CD4-positive, alpha-beta T cell (primary cell): ENCODE data around the gene ESR1. TPM values are rescaled to one million over a fixed set of nuclear protein-coding genes. Genes with fewer than 3 reads are reported as not detected.
A peak's percentile ranks its signal among the peaks of the same experiment; 100 is the strongest.

Experiments used
- ATAC-seq: fragments of 200-7000 bp; cut with Tn5 transposase; one replicate; pipeline ENCODE4 v1.10.0; 2022; ENCODE audit warnings: mild to moderate bottlenecking; ENCODE audit not compliant: poor library complexity
- CTCF ChIA-PET: fragments of 350-600 bp; sonication (Branson Sonifier 250); formaldehyde crosslinking; loops from one replicate; lab custom pipeline; 2021; ENCODE audit warnings: antibody characterized with exemption, inconsistent platforms; lab: Charles Lee
- POLR2A ChIA-PET: fragments of 350-600 bp; sonication (Branson Sonifier 250); formaldehyde crosslinking; loops from one replicate; lab custom pipeline; 2021; ENCODE audit warnings: antibody characterized with exemption, inconsistent platforms; lab: Charles Lee
- DNase-seq, 14 experiments: peaks; one replicate each; pipeline ENCODE4 v3.0.0-alpha.2; 2013 to 2020; ENCODE audit warnings: mixed read lengths in 2 of 14
- H3K27ac ChIP-seq, 2 donors: one replicate each; pipeline versions ENCODE4 v1.5.1 to v1.7.0; 2013; ENCODE audit warnings: low read length in 2 of 2, low read depth in 1 of 2, mild to moderate bottlenecking in 1 of 2
- H3K27me3 ChIP-seq, 2 experiments: 1 replicate in 1 of 2; 2 replicates in 1 of 2; pipeline versions ENCODE4 v1.6.1 to v1.7.0; 2013; ENCODE audit warnings: low read length in 2 of 2, control low read depth in 1 of 2, mild to moderate bottlenecking in 1 of 2, moderate library complexity in 1 of 2; ENCODE audit not compliant: insufficient read depth in 2 of 2, control insufficient read depth in 1 of 2
- H3K36me3 ChIP-seq: one replicate; pipeline ENCODE4 v1.6.1; 2013; ENCODE audit warnings: low read length, control low read depth; ENCODE audit not compliant: insufficient read depth
- H3K4me1 ChIP-seq: one replicate; pipeline ENCODE4 v1.6.1; 2013; ENCODE audit warnings: low read length, control low read depth; ENCODE audit not compliant: insufficient read depth
- H3K4me3 ChIP-seq: one replicate; pipeline ENCODE4 v1.5.1; 2013; ENCODE audit warnings: mild to moderate bottlenecking, low read length, moderate library complexity
- H3K9me3 ChIP-seq, 2 experiments: 1 replicate in 1 of 2; 2 replicates in 1 of 2; pipeline versions ENCODE4 v1.6.1 to v1.7.0; 2013; ENCODE audit warnings: low read length in 2 of 2, mild to moderate bottlenecking in 2 of 2, control low read depth in 1 of 2, moderate library complexity in 1 of 2; ENCODE audit not compliant: control insufficient read depth in 1 of 2, insufficient read depth in 1 of 2
- H3K27ac Mint-ChIP-seq: one replicate; pipeline ENCODE4 v1.8.0; 2020; ENCODE audit warnings: mixed read lengths
- H3K27me3 Mint-ChIP-seq: one replicate; pipeline ENCODE4 v1.8.0; 2021; ENCODE audit warnings: mixed read lengths
- H3K36me3 Mint-ChIP-seq: one replicate; pipeline ENCODE4 v1.8.0; 2021; ENCODE audit warnings: low read depth, mixed read lengths
- H3K4me1 Mint-ChIP-seq: one replicate; pipeline ENCODE4 v1.8.0; 2021; ENCODE audit warnings: low read depth, mixed read lengths
- H3K4me3 Mint-ChIP-seq: one replicate; pipeline ENCODE4 v1.8.0; 2020; ENCODE audit warnings: mild to moderate bottlenecking, mixed read lengths
- H3K9me3 Mint-ChIP-seq: one replicate; pipeline ENCODE4 v1.8.0; 2020; ENCODE audit warnings: mixed read lengths
- CTCF ChIP-seq: fragments of 200-600 bp; IDR thresholded peaks from one replicate; pipeline ENCODE4 v1.8.0; 2022; ENCODE audit warnings: antibody characterized with exemption, mild to moderate bottlenecking
- intact Hi-C, 2 experiments: fragments of 100-400 bp; cut with DNase I in 1 of 2; cut with micrococcal nuclease in 1 of 2; formaldehyde crosslinking; loops; one replicate each; pipeline versions ENCODE4 v1.15.1 to v1.9.0; 2023 to 2025; cut with DNase I, micrococcal nuclease
- total RNA-seq, 174 experiments: library from RNA in 2 of 174; stranded (reverse) in 2 of 174; gene quantifications; one replicate each; pipeline ENCODE4 v1.2.3 and lab custom pipeline; 2021 to 2026

ESR1 gene
- total RNA-seq, 2 experiments from 2014 or later: 2.6 to 2.8 TPM

GRCh38 chr6:151958332-151958731 lies 150.8 kb downstream of the ESR1 start:
- Histone ChIP-seq H3K4me3 (no peak overlapping the region), H3K27me3 (no peaks in the 10 kb centered on the region), H3K4me1 (peaks cover 3% of the 10 kb centered on the region), H3K27ac (no peak overlapping the region), H3K9me3 (no peaks in the 10 kb centered on the region), H3K36me3 (no peaks in the 10 kb centered on the region)
- H3K9me3 Mint-ChIP-seq: no peaks in the 10 kb centered on the region
- DNase-seq: peak in 2 of 14 experiments; percentile 10 to 11
- intact Hi-C loops: no loop called here
- ATAC-seq: no peak
- no peak for TF ChIP-seq CTCF
- no peak overlapping the region for H3K27ac Mint-ChIP-seq
- POLR2A ChIA-PET: no interaction called here
- no peaks in the 10 kb centered on the region for H3K27me3 Mint-ChIP-seq
- no peak overlapping the region for H3K4me3 Mint-ChIP-seq
- CTCF ChIA-PET: interaction anchor here (0.8 kb wide), 1 partner anchor 19 kb away, joined by 3 read pairs; no protein-coding TSS in a partner anchor
- H3K36me3 Mint-ChIP-seq: no peaks in the 10 kb centered on the region
- H3K4me1 Mint-ChIP-seq: peaks cover 12% of the 10 kb centered on the region

GRCh38 chr6:151959086-151959485 lies 151.6 kb downstream of the ESR1 start:
- intact Hi-C loops: no loop called here
- no peaks in the 10 kb centered on the region for H3K36me3 ChIP-seq
- H3K27ac Mint-ChIP-seq: no peak overlapping the region
- no peaks in the 10 kb centered on the region for H3K27me3 ChIP-seq
- ATAC-seq (no peak), DNase-seq (no peak)
- TF ChIP-seq CTCF: no peak
- ChIA-PET CTCF (no interaction called here), POLR2A (no interaction called here)
- peaks cover 3% of the 10 kb centered on the region for H3K4me1 ChIP-seq
- no peaks in the 10 kb centered on the region for H3K27me3 Mint-ChIP-seq
- H3K9me3 Mint-ChIP-seq: no peaks in the 10 kb centered on the region
- H3K27ac ChIP-seq: no peak overlapping the region
- H3K9me3 ChIP-seq: no peaks in the 10 kb centered on the region
- peaks cover 12% of the 10 kb centered on the region for H3K4me1 Mint-ChIP-seq
- no peak overlapping the region for H3K4me3 ChIP-seq
- no peak overlapping the region for H3K4me3 Mint-ChIP-seq
- no peaks in the 10 kb centered on the region for H3K36me3 Mint-ChIP-seq

- Histone ChIP-seq H3K36me3 (no peaks in the 10 kb centered on the region), H3K4me3 (no peak overlapping the region), H3K4me1 (peaks cover 3% of the 10 kb centered on the region), H3K27ac (no peak overlapping the region), H3K27me3 (no peaks in the 10 kb centered on the region), H3K9me3 (no peaks in the 10 kb centered on the region)
- Mint-ChIP-seq H3K27ac (no peak overlapping the region), H3K9me3 (no peaks in the 10 kb centered on the region), H3K27me3 (peaks cover 6% of the 10 kb centered on the region), H3K4me1 (peaks cover 12% of the 10 kb centered on the region), H3K36me3 (no peaks in the 10 kb centered on the region), H3K4me3 (no peak overlapping the region)
- TF ChIP-seq CTCF: no peak
- ChIA-PET POLR2A (no interaction called here), CTCF (no interaction called here)
- DNase-seq: no peak
- intact Hi-C loops: no loop called here
- no peak for ATAC-seq
Observed at GRCh38 chr6:151961809-151962208, 154.3 kb downstream of the ESR1 start.
